GM21360 (cell line): ENCODE measurements around the gene FAM13A.
"Not testable (repeated sequence)": the region's sequence is repeated elsewhere in the genome, so short reads cannot be mapped to it uniquely, and the experiment has no call there.

ENCODE experiments used
- ATAC-seq: cut with Tn5 transposase; IDR thresholded peaks from one replicate; pipeline ENCODE4 v1.9.1; 2021; ENCODE audit warnings: mild to moderate bottlenecking, moderate library complexity; ENCODE audit not compliant: unreplicated experiment

FAM13A gene

DNA sequence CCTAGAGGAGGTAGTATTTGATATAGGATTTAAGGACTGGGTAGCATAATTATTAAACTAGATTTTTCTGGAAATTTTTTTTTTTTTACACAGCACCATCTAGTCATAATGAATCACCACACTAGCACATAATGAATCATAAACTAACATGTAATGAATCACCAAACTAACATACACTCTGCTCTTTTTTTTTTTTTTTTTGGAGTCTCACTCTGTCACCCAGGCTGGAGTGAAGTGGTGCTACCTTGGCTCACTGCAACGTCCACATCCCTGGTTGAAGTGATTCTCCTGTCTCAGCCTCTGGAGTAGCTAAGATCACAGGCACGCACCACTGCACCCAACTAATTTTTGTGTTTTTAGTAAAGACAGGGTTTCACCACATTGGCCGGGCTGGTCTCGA, 92.5 kb downstream of the FAM13A start:
- no peak for ATAC-seq

DNA sequence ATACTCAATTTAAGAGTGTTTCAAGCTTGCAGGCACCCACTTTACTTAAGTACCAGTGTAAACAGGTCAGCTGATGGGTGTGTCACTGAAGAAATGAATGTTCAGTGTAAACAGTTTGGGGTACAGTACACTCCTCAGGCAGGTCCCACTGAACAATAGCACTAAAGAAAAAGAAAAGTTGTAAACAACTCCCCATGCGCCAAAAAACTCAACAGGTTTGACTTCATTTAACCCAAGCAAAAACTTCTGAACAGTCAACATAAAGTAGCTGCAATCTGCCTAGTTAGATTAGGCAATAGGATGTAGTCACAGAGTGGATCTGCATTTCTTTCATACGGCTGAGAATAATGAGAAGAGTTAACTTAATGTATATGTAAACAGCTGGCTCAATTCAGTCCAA, 93.2 kb downstream of the FAM13A start:
- no peak for ATAC-seq

DNA sequence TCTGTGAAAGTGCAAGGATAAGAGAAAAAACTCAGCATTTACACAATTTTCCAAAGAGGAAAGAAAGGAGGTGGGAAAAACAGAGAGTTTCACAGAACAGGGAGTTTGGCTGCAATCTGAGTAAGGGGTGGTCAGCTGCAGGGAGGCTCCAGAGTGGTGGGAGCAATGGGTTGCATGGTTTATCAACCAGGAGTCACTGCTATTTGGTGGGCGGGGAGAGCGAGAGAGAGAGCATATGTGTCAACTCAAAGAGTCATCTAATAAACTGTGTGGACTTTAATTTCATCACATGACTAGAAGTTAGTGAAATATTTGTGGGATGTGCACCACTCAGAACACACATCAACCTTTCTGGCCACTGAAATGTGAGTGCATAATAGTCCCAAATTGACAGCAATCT, 94.6 kb downstream of the FAM13A start:
- ATAC-seq: no peak

DNA sequence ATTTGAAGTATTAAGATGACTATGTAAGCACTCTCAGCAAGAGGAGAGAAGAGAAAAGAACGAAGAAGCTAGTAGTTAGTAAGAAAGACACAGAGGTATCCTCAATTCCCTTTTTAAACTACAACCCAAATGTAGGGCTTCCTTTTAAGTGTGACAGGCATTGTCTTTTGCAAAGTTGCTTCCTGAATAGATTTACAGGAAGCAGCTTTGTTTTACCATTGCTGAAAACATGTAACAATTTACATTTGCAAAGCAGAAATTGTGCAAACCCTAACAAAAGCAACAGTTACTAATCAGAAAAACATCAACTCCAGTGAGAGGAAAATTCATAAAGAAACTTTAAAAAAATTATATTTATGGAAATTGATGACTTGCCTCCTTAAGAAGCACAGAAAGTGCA, 96.4 kb downstream of the FAM13A start:
- no peak for ATAC-seq

DNA sequence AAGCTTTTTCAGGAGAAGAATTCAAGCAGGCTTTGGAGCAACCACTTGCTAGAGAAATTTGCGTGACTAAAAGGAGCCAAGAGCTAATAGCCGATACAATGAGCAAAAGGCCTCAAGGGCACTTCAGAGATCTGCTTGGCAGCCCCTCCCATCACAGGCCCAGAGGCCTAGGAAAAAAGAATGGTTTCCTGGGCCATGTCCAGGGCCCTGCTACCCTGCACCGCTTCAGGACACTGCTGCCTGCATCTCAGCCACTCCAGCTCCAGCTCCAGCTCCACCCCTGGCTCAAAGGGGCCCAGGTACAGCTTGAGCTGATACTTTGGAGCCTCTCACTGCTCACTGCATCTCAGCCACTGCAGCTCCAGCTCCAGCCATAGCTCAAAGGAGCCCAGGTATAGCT, 98.9 kb downstream of the FAM13A start:
- no peak for ATAC-seq

DNA sequence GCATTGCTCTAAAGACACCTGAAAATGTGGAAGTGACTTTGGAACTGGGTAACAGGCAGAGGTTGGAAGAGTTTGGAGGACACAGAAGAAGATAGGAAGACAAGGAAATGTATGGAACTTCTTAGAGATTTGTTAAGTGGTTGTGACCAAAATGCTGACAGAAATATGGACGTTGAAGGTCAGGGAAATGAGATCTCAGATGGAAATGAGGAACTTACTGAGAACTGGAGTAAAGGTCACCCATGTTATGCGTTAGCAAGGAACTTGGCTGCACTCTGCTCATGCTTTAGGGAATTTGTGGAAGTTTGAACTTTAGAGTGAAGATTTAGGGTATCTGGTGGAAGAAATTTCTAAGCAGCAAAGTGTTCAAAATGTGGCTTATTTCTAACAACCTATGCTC, 99.4 kb downstream of the FAM13A start:
- no peak for ATAC-seq

DNA sequence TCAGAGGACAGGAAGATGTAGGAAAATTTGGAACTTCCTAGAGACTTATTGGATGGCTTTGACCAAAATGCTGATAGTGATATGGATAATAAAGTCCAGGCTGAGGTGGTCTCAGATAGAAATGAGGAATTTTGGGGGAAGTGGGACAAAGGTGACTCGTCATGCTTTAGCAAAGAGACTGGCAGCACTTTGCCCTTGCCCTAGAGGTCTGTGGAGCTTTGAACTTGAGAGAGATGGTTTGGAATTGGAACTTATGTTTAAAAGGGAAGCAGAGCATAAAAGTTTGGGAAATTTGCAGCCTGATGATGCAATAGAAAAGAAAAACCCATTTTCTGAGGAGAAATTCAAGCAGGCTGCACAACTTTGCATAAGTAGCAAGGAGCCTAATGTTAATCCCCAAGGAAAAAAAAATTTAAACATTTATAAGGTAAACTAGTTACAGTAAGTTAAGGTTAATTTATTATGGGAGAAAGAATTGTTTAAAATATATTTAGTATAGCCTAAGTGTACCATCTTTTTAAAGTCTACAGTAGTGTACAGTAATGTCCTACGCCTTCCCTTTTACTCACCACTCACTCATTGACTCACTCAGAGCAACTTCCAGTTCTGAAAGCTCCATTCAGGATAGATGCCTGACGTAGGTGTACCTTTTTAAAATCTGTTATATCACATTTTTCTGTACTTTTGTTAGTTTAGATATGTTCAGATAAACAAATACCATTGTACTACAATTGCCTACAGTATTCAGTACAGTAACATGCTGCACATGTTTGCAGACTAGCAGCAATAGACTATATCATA, 101.2 kb downstream of the FAM13A start:
- no peak for ATAC-seq

DNA sequence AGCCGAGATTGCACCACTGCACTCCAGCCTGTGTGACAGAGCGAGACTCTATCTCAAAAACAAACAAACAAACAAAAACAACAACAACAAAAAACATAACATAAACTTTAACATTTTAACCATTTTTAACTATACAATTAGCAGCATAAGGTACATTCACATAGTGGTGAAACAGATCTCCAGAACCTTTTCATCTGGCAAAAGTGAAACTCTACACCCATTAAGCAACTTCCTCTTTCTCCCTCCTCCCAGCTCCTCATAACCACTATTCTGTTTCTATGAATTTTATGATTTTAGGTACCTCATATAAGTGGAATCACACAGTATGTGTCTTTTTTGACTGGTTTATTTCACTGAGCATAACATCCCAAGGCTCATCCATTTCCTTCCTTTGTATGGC, 103.6 kb downstream of the FAM13A start:
- no peak for ATAC-seq

DNA sequence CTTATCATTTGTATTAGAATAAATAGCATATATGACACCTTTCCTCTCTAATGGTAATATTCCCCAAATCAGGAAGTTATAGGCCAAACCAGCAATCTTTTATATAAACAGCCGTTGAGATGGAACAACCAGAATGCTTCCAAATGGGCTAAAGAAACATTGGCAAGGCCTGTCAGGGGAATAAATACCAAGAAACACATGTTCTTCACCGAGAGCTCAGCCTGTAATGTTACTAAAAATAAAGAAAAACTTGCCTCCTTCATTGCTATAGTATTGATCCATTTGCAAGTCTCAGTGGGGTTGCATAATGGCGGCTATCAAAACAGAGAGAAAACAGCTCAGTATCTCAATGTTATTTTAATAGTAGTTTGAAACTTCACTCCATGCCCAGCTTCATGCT, 104.9 kb downstream of the FAM13A start:
- ATAC-seq: no peak

DNA sequence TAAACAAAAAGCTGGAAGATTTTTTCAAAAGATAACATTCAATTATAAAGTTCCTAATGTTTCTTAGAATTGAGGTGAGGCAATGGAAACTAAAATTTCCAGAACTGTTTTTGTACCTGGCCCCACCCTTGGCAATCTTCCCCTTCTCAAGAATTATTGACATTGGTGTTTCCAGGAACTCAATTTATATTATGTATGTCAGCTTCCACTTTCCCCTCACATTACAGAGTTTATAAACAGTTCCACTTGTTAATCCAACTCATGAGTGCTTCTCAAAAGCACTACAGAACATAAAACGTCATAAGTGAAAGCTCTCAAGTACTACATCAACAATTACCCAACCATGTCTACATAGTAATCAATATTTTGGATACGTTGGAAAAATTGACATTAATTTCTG, 107.4 kb downstream of the FAM13A start:
- ATAC-seq: no peak

DNA sequence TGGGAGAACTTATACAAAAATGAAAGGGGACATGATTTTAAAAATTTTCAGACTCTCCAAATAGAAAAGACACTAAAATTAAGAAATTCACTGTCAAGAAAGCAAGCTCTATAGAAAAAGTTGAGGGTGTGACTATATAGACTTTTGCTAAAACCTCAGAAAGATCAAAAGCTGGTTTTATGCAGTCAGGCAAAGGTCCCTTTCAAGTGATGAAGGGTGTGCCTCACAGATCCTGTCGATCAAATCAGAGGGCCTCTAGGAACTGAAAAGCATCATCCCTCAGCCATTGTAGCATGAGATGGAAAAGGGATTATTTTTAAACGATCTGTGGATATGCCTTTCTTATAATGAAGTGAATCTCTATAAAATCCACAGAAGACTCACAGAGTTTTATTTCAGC, 116.5 kb downstream of the FAM13A start:
- ATAC-seq: no peak

DNA sequence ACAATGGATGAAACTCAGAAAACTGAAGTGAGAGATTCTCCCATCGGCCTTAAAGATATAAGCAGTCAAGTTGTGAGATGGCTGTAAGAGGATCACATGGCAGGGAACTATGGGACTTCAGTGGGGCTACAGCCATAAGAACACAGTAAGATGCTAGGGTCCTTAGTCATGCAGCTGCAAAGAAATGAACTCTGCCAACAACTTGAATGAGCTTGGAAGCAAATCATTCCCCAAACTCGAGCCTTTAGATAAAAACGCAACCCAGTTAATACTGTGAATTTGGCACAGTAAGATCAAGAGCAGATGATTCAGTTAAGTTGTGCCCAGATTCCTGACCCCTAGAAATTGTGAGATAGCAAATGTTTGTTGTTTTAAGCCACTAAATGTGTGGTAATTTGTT, 117.3 kb downstream of the FAM13A start:
- ATAC-seq: no peak

DNA sequence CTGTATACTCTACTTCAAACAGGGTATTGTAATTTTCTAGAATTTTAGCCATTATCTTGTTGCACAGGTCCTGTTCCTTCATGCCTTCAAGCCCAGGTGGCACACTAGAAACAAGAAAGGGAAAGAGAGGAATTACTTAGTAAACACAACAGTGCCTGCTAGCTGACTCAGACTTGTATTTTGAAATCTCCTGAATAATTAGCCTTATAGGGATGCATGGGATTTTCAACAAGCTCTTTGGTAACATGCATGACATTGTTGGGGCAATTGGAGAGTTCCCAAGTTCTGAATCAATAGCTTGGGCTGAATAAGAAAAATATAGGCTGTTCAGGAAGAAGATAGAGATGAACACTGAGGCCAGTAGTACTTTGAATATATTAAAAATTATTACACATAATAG, 118.8 kb downstream of the FAM13A start:
- ATAC-seq: no peak

DNA sequence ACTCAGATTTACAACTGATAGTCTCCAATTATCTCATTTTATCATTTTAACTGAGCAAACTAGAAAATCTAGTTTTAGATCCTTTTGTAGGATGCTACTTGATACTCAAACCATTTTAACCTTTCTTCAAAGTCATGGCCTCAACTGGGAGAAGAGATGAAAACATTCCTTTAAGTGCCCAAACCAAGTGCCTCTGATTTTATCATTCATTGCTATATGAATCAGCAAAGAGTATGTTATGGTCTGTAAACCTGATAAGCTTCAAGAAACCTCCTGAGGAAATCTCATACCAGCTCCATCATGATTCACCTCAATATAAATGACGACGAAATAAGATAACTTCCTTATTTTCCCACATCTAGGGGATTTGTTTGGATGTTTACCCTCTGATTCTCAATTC, 119.9 kb downstream of the FAM13A start:
- ATAC-seq: no peak

DNA sequence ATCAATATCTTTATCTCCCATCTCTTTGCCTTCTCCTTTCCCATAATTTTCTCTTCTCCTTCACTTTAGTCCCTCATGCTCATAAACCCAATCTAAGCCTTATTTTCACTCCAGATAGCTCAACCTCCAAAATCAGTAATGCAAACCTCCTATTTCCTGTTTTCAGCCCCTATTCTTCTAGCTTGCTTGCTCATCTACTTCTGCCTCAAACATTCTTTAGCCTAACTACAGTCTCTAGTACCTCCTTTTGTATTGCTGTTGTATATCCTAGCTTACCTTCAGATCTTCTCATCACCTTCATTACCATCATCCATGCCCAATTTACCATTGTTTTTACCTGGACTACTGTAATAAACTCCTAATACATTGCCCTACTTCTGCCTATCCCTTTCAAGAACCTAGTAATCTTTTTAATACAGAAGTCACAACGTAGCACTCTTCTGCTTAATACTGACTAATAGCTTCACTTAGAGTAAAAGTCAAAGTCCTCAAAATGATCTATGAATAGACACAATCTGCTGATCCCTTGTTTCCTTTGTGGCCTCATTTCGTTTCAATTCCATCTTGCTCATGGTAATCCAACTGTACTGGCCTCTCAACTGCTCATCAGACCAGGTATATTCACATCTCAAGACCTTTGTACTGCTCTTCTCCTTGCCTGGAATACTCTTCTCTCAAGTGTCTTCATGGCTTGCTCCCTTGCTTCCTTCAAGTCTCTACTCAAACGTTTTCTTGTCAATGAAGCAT, 123.4 kb downstream of the FAM13A start:
- ATAC-seq: no peak

DNA sequence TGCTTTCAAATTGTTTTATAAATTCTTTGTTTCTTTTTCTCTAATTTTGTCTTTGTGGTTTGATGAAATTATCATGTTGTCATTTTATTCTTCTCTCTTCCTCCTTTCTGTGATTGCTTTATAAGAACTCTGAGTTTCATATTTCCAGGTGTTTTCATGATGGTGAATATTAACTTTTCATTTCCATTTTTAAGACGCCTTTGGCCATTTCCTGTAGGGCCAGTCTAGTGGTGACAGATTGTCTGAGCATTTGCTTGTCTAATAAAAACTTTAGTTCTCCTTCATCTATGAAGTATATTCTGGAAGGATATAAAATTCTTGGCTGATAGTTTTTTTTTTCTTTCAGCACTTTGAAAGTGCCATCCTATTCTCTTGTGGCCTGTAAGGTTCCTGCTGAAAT, 128.1 kb downstream of the FAM13A start:
- no peak for ATAC-seq

DNA sequence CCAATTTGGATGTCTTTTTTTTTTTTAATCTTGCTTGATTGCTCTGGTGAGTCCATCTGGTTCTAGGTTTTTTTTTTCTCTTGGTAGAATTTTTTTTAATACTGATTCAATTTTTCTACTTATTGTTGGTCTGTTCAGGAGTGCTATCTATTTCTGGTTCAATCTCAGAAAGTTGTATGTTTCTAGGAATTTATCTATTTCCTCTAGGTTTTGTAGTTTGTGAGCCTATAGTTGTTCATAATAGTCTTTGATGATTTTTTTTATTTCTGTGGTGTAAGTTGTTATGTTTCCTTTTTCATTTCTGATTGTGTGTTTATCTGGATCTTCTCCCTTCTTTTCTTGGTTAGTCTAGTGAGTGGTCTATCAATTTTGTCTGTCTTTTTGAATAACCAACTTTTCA, 129.6 kb downstream of the FAM13A start:
- ATAC-seq: no peak

DNA sequence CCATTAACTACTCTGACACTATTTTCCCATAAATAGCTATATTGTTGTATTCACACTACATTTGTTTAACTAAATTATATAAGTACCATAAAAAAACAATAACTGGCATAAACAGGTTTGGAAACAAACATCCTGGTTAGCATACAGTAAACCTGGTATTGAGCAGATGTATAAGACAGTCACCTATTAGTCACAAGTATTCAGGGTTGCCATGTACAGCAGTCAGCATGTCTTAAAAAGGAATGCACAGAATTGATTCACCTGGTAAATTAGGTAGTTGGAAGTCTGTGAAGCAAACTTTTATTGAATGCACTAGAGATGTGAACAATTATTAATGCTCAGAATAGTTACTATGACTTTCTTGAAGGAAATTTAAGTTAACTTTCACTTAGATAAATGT, 137.9 kb downstream of the FAM13A start:
- ATAC-seq: no peak

DNA sequence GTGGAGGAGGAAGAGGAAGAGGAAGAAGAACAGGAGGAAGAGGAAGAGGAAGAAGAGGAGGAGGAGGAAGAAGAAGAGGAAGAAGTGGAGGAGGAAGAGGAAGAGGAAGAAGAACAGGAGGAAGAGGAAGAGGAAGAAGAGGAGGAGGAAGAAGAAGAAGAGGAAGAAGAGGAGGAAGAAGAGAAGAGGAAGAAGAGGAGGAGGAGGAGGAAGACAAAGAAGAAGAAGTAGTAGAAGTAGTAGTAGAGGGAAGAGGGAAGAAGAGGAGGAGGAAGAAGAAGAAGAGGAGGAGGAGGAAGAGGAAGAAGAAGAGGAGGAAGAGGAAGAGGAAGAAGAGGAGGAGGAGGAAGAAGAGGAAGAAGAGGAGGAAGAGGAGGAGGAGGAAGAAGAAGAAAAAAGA, 143.8 kb downstream of the FAM13A start:
- ATAC-seq: not testable (repeated sequence)

DNA sequence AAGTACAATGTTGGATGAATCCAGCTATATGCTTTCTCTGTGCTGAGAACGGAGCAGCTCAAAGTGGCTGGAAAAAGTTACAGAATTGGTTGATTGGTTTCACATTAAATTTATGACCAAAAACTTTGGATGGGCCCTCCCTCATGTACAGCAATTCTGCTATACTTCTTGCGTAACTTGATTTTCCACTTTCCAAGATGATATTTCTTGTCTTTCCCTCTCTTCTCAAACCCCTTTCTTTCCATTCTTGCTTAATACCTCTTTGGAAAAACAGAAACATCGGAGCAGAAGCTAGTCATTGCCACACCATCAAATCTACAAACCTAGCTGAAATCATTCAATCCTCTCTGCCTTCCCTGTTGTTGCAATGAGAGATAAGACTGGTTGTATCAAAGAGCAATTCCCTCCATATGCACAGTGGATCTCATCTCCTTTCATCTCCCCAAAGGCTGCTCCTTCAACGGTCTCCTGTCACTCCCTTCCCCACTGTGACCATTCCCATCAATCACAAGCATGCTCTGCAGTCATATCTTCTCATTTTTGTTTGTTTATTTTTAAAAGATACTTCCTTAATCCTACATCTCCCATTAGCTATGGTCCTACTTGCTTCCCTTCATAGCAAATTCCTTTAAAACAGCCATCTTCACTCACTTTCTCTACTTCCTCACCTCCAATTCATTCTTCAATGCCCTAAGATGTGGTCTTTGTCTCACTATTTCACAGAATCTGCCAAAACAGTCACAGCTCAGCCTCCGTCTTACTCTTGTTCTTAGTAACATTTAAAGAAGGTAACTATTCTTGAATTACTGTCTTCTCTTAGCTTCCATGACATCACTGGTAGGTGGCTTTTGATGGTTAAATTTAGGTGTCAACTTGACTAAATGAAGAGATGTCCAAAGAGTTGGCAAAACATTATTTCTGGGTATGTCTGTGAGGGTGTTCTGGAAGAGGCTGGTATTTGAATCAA, 145.5 kb downstream of the FAM13A start:
- ATAC-seq: no peak

DNA sequence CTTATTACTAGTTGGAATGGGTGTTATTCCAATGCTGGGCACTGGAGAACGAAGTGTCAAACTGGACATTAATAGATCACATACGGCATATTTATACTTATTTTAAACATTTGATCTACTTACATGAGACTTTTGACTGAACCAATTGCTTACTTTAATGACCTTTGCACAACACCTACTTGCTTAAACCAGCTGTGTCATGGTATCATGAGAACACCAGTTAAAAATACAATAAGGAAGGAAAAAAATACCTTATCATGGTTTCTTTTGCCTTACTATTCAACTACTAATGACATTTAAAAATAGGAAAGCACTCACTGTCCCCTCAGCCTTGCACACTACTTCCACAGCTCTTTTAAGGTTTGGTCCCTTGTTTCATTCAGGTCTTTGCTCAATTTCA, 146.9 kb downstream of the FAM13A start:
- ATAC-seq: no peak
